ENCODE data around the gene CFAP61. TPM values are rescaled to one million over a fixed set of nuclear protein-coding genes. Genes with fewer than 3 reads are reported as not detected.

CFAP61 gene
- total and polyA plus RNA-seq, 9 donors: 0.37 to 4.7 (median 2.2) TPM

DNA sequence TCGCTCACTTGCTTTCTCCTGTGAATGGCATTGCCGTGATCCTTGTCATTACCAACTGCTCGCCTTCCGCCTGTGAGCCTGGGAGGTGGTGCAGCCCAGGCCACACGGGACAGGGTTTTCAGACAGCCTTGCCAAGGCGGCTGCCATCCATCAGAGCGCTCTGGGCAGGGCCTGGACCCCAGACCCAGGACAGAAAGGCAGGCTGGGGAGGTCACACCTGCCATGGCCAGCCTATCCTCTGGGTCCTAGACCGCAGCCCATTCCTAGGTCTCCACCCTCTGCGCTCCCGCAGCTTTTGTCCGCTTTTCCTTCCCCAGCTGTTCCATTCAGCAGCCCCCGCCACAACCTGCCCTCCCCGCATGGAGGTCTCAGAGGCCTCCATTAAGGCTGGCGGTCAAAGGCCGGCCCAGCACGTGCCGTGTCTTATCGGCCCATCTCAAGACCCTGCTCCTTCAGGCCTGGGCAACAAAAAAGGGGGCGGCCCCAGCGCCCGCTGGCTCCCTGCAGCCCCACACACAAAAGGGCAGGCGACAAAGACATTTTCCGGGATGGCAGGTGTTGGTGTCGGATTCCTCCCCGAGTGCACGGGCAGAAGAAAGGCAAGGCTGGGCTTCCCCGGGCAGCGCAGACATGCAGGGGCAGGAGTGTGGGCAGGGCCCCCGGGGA lies 343.7 kb downstream of the CFAP61 start:
- peaks cover 7% of the 10 kb centered on the region for H3K36me3 ChIP-seq (ENCODE audit: control insufficient read depth, insufficient read depth, low read length)
- peaks cover 25% of the 10 kb centered on the region for H3K4me1 ChIP-seq (ENCODE audit: control insufficient read depth, insufficient read depth, low read length)
- 80% methylated on average over 26 of the region's 29 CpGs for WGBS (ENCODE audit: insufficient coverage)
- DNase-seq: no peak
- no peak overlapping the region for H3K27ac ChIP-seq (ENCODE audit: low read length)
- H3K4me3 ChIP-seq (ENCODE audit: low read length): no peak overlapping the region
- peaks cover 2% of the 10 kb centered on the region for H3K27me3 ChIP-seq (ENCODE audit: control insufficient read depth, insufficient read depth, low read length)
- no peaks in the 10 kb centered on the region for H3K9me3 ChIP-seq (replicated peaks; ENCODE audit: control insufficient read depth, low read depth, low read length)

DNA sequence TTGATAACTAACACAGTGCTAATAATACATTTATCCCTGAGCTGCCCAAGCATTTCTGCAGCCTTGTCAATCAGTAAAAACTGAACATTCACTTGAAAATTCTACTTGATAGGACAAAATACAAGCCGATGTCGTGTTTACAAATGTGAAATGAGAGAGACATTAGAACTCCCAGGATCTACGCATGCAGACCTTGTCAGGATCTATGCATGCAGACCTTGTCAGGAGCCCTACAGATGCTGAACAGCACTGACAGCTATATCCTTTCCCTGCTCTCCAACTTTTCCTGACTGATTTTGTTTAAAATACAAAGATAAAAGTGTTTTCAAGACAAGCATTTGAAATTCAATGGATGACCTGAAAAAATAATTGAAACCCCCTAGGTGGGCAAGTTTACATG lies 344.5 kb downstream of the CFAP61 start:
- H3K9me3 ChIP-seq (replicated peaks; ENCODE audit: control insufficient read depth, low read depth, low read length): no peaks in the 10 kb centered on the region
- DNase-seq: no peak
- H3K27ac ChIP-seq (ENCODE audit: low read length): no peak overlapping the region
- H3K36me3 ChIP-seq (ENCODE audit: control insufficient read depth, insufficient read depth, low read length): peaks cover 7% of the 10 kb centered on the region
- no peak overlapping the region for H3K4me3 ChIP-seq (ENCODE audit: low read length)
- H3K4me1 ChIP-seq (ENCODE audit: control insufficient read depth, insufficient read depth, low read length): peaks cover 25% of the 10 kb centered on the region
- peaks cover 2% of the 10 kb centered on the region for H3K27me3 ChIP-seq (ENCODE audit: control insufficient read depth, insufficient read depth, low read length)
- no CpG with 5 or more reads among the region's 3 CpGs for WGBS (ENCODE audit: insufficient coverage)

DNA sequence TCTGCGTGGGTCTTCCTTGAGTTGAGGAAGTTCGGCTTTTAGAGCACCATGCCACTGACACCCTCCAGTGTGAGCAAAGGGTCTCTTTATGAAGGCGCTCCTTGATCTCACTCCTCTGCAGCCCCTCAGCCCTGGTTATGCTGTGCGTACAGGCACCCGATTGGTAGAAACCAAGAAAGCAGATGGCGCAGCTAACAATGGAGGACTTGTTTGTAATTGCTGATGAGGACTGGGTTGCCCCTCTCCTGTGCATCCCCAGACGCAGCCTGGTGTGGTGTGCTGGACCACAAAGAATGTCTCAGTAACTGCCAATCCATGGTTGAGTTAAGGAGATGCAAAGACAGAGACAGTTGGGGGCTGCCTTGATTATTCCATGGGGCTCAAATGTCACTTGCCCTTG lies 345.8 kb downstream of the CFAP61 start:
- H3K36me3 ChIP-seq (ENCODE audit: control insufficient read depth, insufficient read depth, low read length): peaks cover 6% of the 10 kb centered on the region

DNA sequence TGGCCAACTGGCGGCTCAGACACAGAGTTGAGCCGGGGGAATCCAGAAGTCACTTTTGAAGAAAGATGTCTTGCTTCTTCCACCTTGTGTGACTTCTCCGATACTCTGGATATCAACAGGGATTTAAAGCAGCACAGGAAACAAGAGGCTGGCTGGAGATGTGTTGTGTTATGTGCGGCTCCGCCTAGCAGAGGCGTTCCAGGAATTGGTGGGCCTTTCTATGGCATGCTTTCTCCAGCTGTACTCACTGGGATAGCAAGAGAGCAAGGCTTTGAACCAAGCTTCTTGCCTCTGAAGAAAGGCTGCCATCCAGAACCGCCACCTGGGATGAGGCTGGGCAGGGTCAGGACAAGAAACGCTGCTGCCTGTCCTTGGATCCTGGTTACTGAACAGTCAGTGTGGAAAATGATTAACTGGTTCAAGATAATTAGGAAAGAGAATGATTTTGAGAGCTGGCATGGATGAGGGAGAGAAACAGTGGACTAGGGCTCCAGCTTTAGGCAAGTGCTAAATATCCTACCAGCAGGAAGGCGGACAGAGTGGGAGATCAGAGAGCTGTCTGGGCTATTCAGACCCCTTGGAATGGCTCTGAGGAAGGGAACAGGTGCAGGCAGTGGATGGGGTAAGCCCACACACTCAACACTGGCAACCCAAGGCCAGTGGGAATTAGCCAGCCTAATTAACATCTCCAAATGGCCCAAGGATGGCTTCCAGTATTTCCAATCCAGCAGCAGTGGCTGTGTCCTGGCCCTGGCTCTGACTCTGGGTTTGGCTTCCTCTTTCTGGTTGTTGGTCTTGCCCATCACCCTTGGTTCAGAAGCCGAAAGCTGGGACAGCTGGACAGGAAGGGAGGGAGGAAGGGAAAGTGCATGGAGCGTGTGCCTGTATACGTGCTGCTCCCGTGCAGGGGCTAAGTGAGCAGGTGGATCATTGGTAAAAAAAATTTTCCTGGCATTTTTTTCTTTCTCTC lies 347.5 kb downstream of the CFAP61 start:
- peaks cover 6% of the 10 kb centered on the region for H3K36me3 ChIP-seq (ENCODE audit: control insufficient read depth, insufficient read depth, low read length)
- peaks cover 2% of the 10 kb centered on the region for H3K27me3 ChIP-seq (ENCODE audit: control insufficient read depth, insufficient read depth, low read length)
- no peaks in the 10 kb centered on the region for H3K9me3 ChIP-seq (replicated peaks; ENCODE audit: control insufficient read depth, low read depth, low read length)
- H3K4me1 ChIP-seq (ENCODE audit: control insufficient read depth, insufficient read depth, low read length): peaks cover 21% of the 10 kb centered on the region
- H3K27ac ChIP-seq (ENCODE audit: low read length): no peak overlapping the region
- WGBS (ENCODE audit: insufficient coverage): 88% methylated on average over 6 of the region's 13 CpGs
- DNase-seq: no peak
- H3K4me3 ChIP-seq (ENCODE audit: low read length): no peak overlapping the region

More for the DNA sequence above, 345.8 kb downstream of the CFAP61 start:
- no peak for DNase-seq
- Histone ChIP-seq H3K4me3 (ENCODE audit: low read length) (no peak overlapping the region), H3K27ac (ENCODE audit: low read length) (no peak overlapping the region), H3K4me1 (ENCODE audit: control insufficient read depth, insufficient read depth, low read length) (peaks cover 20% of the 10 kb centered on the region), H3K27me3 (ENCODE audit: control insufficient read depth, insufficient read depth, low read length) (peaks cover 2% of the 10 kb centered on the region), H3K9me3 (replicated peaks; ENCODE audit: control insufficient read depth, low read depth, low read length) (no peaks in the 10 kb centered on the region)
- WGBS (ENCODE audit: insufficient coverage): 95% methylated on average over 6 of the region's 7 CpGs

DNA sequence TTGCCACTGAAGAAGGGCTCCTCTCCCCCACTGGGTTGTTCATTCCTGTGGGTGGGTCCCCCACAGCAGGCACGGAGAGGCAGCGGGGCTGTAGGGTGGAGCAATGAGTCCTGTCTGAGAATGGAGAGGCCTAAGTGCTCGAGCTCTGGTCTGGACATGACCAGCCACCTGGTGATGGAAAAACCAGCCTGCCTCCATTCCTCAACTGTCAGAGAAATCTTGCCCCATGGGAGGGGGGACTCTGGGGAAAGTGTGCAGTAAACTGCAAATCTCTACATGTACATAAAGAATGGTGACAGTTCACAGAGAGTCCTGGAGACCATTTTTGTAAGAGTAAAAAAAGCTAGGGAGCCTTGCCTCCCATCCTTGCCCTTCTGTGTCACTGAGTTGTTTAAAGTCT lies 349.7 kb downstream of the CFAP61 start:
- H3K36me3 ChIP-seq (ENCODE audit: control insufficient read depth, insufficient read depth, low read length): peaks cover 6% of the 10 kb centered on the region
- H3K4me1 ChIP-seq (ENCODE audit: control insufficient read depth, insufficient read depth, low read length): peaks cover 28% of the 10 kb centered on the region
- no peak for DNase-seq
- WGBS (ENCODE audit: insufficient coverage): no CpG with 5 or more reads among the region's 3 CpGs
- H3K4me3 ChIP-seq (ENCODE audit: low read length): no peak overlapping the region
- peaks cover 2% of the 10 kb centered on the region for H3K27me3 ChIP-seq (ENCODE audit: control insufficient read depth, insufficient read depth, low read length)
- no peaks in the 10 kb centered on the region for H3K9me3 ChIP-seq (replicated peaks; ENCODE audit: control insufficient read depth, low read depth, low read length)
- H3K27ac ChIP-seq (ENCODE audit: low read length): no peak overlapping the region

DNA sequence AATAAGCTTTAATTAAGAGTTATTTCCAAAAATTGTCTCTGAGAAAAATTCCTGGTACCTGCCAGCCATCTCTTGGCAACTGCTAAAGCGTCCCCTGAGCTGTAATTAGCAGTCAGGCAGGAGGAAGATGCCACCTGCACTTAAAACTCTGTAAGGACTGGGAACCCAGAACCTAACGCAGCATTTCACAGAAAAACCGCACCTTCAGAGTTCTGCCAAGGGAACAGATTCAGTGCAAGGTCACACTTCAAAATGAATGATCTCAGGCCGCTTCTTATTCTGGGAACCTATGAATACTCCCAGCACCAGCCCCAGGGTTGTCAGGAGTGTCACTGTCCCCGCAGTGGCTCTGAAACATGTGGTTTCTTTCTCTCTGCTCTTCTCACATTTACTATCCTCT lies 352.3 kb downstream of the CFAP61 start:
- 86% methylated on average over 4 of the region's 5 CpGs for WGBS (ENCODE audit: insufficient coverage)

DNA sequence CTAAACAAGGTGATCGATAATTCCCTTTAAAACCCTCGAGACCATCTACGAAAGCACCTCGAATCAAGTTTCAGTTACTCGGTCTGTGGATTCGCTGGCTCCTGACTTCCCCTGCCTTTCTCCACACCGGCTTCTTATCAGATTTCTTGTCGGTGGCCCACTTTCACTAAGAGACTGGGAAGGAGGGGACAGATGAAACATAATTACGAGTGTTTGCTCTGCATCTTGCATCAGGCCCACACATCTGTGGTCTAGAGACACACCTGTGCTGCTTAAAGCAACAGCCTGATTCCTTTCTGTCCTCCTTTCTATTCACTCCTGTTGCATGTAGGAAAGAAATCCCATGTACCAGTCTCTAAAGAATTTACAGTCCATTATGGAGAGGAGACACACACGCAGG lies 353.3 kb downstream of the CFAP61 start:
- Histone ChIP-seq H3K4me3 (ENCODE audit: low read length) (no peak overlapping the region), H3K27me3 (ENCODE audit: control insufficient read depth, insufficient read depth, low read length) (no peaks in the 10 kb centered on the region), H3K4me1 (ENCODE audit: control insufficient read depth, insufficient read depth, low read length) (peaks cover 28% of the 10 kb centered on the region), H3K36me3 (ENCODE audit: control insufficient read depth, insufficient read depth, low read length) (peaks cover 6% of the 10 kb centered on the region), H3K27ac (ENCODE audit: low read length) (no peak overlapping the region), H3K9me3 (replicated peaks; ENCODE audit: control insufficient read depth, low read depth, low read length) (no peaks in the 10 kb centered on the region)
- no peak for DNase-seq
- WGBS (ENCODE audit: insufficient coverage): no CpG with 5 or more reads among the region's 10 CpGs

More for the DNA sequence above, 352.3 kb downstream of the CFAP61 start:
- H3K27ac ChIP-seq (ENCODE audit: low read length): no peak overlapping the region
- H3K4me3 ChIP-seq (ENCODE audit: low read length): no peak overlapping the region
- no peaks in the 10 kb centered on the region for H3K27me3 ChIP-seq (ENCODE audit: control insufficient read depth, insufficient read depth, low read length)
- peaks cover 6% of the 10 kb centered on the region for H3K36me3 ChIP-seq (ENCODE audit: control insufficient read depth, insufficient read depth, low read length)
- DNase-seq: no peak
- H3K9me3 ChIP-seq (replicated peaks; ENCODE audit: control insufficient read depth, low read depth, low read length): no peaks in the 10 kb centered on the region
- H3K4me1 ChIP-seq (ENCODE audit: control insufficient read depth, insufficient read depth, low read length): peaks cover 35% of the 10 kb centered on the region

DNA sequence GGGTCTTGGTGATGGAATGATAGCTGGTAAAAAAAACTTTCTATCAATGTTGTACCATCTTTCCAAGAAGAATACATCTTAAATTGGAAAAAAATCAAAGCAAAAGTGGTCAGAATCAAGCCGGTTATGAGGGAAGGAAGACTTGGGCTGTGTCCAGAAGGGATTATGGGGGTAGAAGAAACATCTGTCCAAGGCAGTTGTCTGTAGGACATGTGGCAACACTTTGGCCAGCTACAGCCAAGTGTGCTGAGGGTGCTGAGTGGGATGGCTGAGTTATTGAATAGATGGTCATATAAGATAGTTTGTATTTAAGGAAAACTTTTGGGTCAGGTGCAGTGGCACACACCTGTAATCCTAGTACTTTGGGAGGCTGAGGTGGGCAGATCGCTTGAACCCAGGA lies 354.0 kb downstream of the CFAP61 start:
- H3K27ac ChIP-seq (ENCODE audit: low read length): no peak overlapping the region
- no peaks in the 10 kb centered on the region for H3K27me3 ChIP-seq (ENCODE audit: control insufficient read depth, insufficient read depth, low read length)
- H3K36me3 ChIP-seq (ENCODE audit: control insufficient read depth, insufficient read depth, low read length): peaks cover 6% of the 10 kb centered on the region
- 73% methylated on average over 2 of the region's 2 CpGs for WGBS (ENCODE audit: insufficient coverage)
- H3K4me3 ChIP-seq (ENCODE audit: low read length): no peak overlapping the region
- peak; percentile 63 for DNase-seq
- peaks cover 30% of the 10 kb centered on the region for H3K4me1 ChIP-seq (ENCODE audit: control insufficient read depth, insufficient read depth, low read length)
- H3K9me3 ChIP-seq (replicated peaks; ENCODE audit: control insufficient read depth, low read depth, low read length): no peaks in the 10 kb centered on the region

DNA sequence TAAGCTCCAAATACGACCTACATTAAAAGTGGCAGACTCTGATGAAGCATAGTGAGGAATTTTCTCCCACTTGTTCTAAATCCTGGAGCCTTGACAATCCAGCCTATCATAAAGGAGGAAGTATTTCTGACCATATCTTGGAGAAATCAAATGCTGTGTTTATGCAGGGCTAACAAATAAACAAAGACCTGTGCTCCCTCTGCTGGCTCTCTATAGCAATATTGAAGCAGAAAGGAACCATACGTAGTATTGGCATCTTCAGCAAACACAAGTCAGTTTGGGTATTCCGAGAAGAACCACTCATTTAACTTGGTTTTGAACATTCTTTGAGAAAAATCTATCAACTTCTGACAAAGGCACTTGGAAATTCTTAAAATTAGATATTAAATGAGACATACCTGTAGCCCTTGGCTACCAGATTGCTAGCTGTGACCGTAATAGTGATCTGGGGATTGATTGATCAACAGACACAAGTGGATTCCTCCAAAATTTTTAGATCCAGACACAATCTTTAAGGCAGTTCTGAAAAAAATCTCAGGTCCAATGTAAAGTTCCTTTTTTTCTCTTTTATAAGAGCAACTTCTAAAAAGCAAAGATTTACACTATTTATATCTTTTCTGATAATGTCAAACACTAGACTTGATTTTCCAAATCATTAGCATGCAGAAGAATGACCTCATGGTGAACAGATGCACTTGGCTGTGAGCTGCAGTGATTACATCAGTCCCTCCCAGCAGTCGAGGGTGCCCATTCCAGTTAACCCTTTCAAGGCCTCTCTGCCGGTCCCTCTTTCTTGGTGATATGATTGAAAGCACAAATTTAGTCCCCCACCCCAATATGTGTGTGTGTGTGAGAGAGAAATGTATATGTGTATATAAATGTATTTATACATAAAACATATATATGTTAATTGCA lies 355.8 kb downstream of the CFAP61 start:
- H3K4me1 ChIP-seq (ENCODE audit: control insufficient read depth, insufficient read depth, low read length): peaks cover 31% of the 10 kb centered on the region
- H3K27me3 ChIP-seq (ENCODE audit: control insufficient read depth, insufficient read depth, low read length): no peaks in the 10 kb centered on the region
- DNase-seq: peak; percentile 68
- no peak overlapping the region for H3K27ac ChIP-seq (ENCODE audit: low read length)
- H3K36me3 ChIP-seq (ENCODE audit: control insufficient read depth, insufficient read depth, low read length): no peaks in the 10 kb centered on the region
- no CpG with 5 or more reads among the region's 6 CpGs for WGBS (ENCODE audit: insufficient coverage)
- no peak overlapping the region for H3K4me3 ChIP-seq (ENCODE audit: low read length)
- no peaks in the 10 kb centered on the region for H3K9me3 ChIP-seq (replicated peaks; ENCODE audit: control insufficient read depth, low read depth, low read length)

All from muscle of leg (tissue), 11 donors.